Left lung (tissue), 10 donors: ENCODE measurements around the gene CRX. TPM values are rescaled to one million over a fixed set of nuclear protein-coding genes. Genes with fewer than 3 reads are reported as not detected.
"Not testable (repeated sequence)": the region's sequence is repeated elsewhere in the genome, so short reads cannot be mapped to it uniquely, and the experiment has no call there.

Experiments used
- ATAC-seq: fragments of 200-7000 bp; cut with Tn5 transposase; one replicate; pipeline ENCODE4 v1.9.1; 2020; ENCODE audit warnings: moderate library complexity
- DNase-seq, 4 donors: peaks; one replicate each; pipeline ENCODE4 v3.0.0-alpha.2; 2013 to 2020
- H3K27ac ChIP-seq, 2 donors: fragments of 200-600 bp; sonication (generic) in 1 of 2; one replicate each; pipeline versions ENCODE4 v1.5.0 to v1.8.0; 2020 to 2021
- H3K27me3 ChIP-seq, 2 donors: fragments of 200-600 bp; sonication (generic) in 1 of 2; one replicate each; pipeline versions ENCODE4 v1.5.0 to v1.8.0; 2020 to 2021
- H3K36me3 ChIP-seq, 2 donors: fragments of 200-600 bp; sonication (generic) in 1 of 2; one replicate each; pipeline versions ENCODE4 v1.5.0 to v1.8.0; 2020 to 2021
- H3K4me1 ChIP-seq, 2 donors: fragments of 200-600 bp; one replicate each; pipeline ENCODE4 v1.8.0; 2021
- H3K4me3 ChIP-seq, 2 donors: fragments of 200-600 bp; sonication (generic) in 1 of 2; one replicate each; pipeline versions ENCODE4 v1.5.0 to v1.8.0; 2020 to 2021; ENCODE audit warnings: mild to moderate bottlenecking in 1 of 2
- H3K9me3 ChIP-seq, 2 donors: fragments of 200-600 bp; sonication (generic) in 1 of 2; one replicate each; pipeline versions ENCODE4 v1.5.0 to v1.8.0; 2020 to 2021
- CTCF ChIP-seq, 2 donors: fragments of 200-600 bp; sonication (generic) in 1 of 2; IDR thresholded peaks; one replicate each; pipeline versions ENCODE4 v1.5.0 to v1.8.0; 2021; ENCODE audit warnings: antibody characterized with exemption in 2 of 2
- intact Hi-C, 2 donors: fragments of 100-400 bp; cut with DNase I; formaldehyde crosslinking; loops; one replicate each; pipeline versions ENCODE4 v1.11.2 to v1.14.2; 2022
- polyA plus RNA-seq, 6 donors: library from polyadenylated mRNA; unstranded; fragments of 120-200 nt; gene quantifications; one replicate each; pipeline ENCODE4 v1.2.1, GENCODE V29; 2013; ENCODE audit not compliant: insufficient read length in 6 of 6
- total RNA-seq, 2 donors: library from RNA; stranded (reverse); fragmentation: NEBNext Ultra II Directional; extraction: Animal tissue kit (Norgen Biotek cat#: 25700); gene quantifications; one replicate each; pipeline ENCODE4 v1.2.1, GENCODE V29; 2021
- donor health status: DM: no; HTN: yes; CAD: no.
- donor health status: DM: no; HTN: no; CAD: no.

The CRX gene
- total and polyA plus RNA-seq, 8 donors, result 0.07 to 0.14 (median 0.07) TPM; not detected in 2

GRCh38 chr19:47861630-47862029, 39.9 kb downstream of the CRX start:
- no peak for DNase-seq
- Histone ChIP-seq H3K36me3 (no peaks in the 10 kb centered on the region), H3K4me3 (no peak overlapping the region), H3K9me3 (no peaks in the 10 kb centered on the region), H3K27me3 (peaks cover 0 to 35% of the 10 kb centered on the region in 2 donors), H3K4me1 (no peaks in the 10 kb centered on the region), H3K27ac (no peak overlapping the region)
- TF ChIP-seq CTCF (IDR thresholded peaks at IDR 0.05), result no peak
- no peak for ATAC-seq
- intact Hi-C loops, result no loop called here

DNA sequence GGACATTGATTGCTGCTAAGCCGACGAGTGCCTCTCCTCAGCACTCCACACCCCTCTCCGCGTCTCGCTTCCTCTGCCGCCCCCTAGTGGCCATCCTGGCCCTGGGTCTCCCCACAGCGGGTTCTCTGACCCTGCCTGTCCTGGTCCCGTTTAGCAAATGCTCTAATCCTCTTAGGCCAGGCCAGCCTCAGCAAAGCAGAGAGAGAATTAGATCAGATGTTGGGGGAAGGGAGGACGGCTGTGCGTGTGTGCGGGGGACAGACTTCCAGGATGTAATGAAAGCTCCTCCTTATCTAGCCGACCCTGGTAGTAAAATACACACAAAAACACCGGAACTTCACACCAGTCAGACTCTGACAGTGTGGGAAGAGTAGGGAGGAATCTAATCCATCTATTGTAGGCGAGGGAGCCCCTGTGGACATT, 41.8 kb downstream of the CRX start:
- Histone ChIP-seq H3K36me3 (no peaks in the 10 kb centered on the region), H3K9me3 (no peaks in the 10 kb centered on the region), H3K4me1 (no peaks in the 10 kb centered on the region), H3K4me3 (no peak overlapping the region), H3K27me3 (peaks cover 0 to 24% of the 10 kb centered on the region in 2 donors), H3K27ac (no peak overlapping the region)
- intact Hi-C loops, result no loop called here
- TF ChIP-seq CTCF (IDR thresholded peaks at IDR 0.05), result peak; percentile 90 to 96
- ATAC-seq (peak; percentile 99), DNase-seq (peak; percentile 65 to 94 (median 80))

- intact Hi-C loops, result no loop called here
- ATAC-seq, result no peak
- Histone ChIP-seq H3K9me3 (no peaks in the 10 kb centered on the region), H3K36me3 (no peaks in the 10 kb centered on the region), H3K27me3 (peaks cover 0 to 24% of the 10 kb centered on the region in 2 donors), H3K27ac (no peak overlapping the region), H3K4me3 (no peak overlapping the region), H3K4me1 (no peaks in the 10 kb centered on the region)
- peak in 1 of 4 donors; percentile 8 for DNase-seq
- TF ChIP-seq CTCF (IDR thresholded peaks at IDR 0.05), result no peak
Observed at GRCh38 chr19:47865166-47865565, 43.4 kb downstream of the CRX start.

DNA sequence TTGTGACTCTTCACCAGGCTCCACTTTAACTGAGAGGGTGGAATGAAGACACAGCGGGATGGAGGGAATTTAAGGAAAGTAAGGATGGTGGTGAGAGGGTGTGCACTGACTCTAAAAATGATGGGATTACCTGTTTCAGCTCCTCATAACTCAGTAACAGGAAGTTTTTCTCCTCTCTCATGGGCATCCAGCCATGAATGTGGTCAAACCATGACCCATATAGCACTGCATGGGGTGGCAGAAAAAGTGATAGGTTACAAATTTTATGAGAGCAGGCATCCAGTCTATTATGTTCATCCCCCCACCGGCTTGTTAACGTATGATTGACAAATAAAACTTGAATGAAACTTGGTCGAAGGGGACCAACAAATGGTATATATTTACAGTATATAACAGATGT, 57.2 kb downstream of the CRX start:
- Histone ChIP-seq H3K4me3 (no peak overlapping the region), H3K9me3 (no peaks in the 10 kb centered on the region), H3K36me3 (no peaks in the 10 kb centered on the region), H3K4me1 (no peaks in the 10 kb centered on the region), H3K27me3 (peaks cover 0 to 49% of the 10 kb centered on the region in 2 donors), H3K27ac (no peak overlapping the region)
- no peak for TF ChIP-seq CTCF (IDR thresholded peaks at IDR 0.05)
- ATAC-seq (no peak), DNase-seq (no peak)
- intact Hi-C loops, result no loop called here

GRCh38 chr19:47879385-47879784, 57.6 kb downstream of the CRX start:
- intact Hi-C loops, H3K9me3 ChIP-seq, H3K27ac ChIP-seq, H3K4me3 ChIP-seq, ATAC-seq, H3K4me1 ChIP-seq, DNase-seq, H3K36me3 ChIP-seq: not testable (repeated sequence)
- H3K27me3 ChIP-seq, result peaks cover 0 to 46% of the 10 kb centered on the region in 2 donors

DNA sequence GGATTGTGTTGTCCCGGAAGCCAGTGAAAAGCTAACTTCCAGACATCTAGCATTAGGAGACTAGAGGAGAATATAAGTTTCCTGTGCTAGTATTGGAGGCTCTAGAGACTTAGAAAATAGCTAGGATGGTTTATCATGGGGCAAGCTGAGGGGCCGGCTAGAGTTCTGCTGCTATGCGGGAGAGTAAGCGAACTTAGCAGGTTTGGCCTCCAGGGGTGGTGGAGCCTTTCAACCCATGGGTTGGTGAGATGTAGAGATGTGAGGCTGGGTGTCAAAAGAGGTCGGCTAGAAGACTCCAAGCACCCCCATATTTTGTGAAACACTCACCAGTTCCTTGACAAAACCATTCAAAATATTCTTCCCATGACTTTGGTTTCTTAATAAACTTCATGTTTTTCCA, 60.0 kb downstream of the CRX start:
- Histone ChIP-seq H3K36me3 (no peaks in the 10 kb centered on the region), H3K9me3 (no peaks in the 10 kb centered on the region), H3K4me1 (no peaks in the 10 kb centered on the region), H3K4me3 (no peak overlapping the region), H3K27ac (no peak overlapping the region), H3K27me3 (peaks cover 3 to 48% of the 10 kb centered on the region in 2 donors)
- intact Hi-C loops, result no loop called here
- DNase-seq (no peak), ATAC-seq (no peak)
- TF ChIP-seq CTCF (IDR thresholded peaks at IDR 0.05), result no peak
